CD4-positive, alpha-beta memory T cell (primary cell): ENCODE results near the gene RPL28. TPM values are rescaled to one million over a fixed set of nuclear protein-coding genes. Genes with fewer than 3 reads are reported as not detected.
A peak's percentile ranks its signal among the peaks of the same experiment; 100 is the strongest.
"Not testable (repeated sequence)": the region's sequence is repeated elsewhere in the genome, so short reads cannot be mapped to it uniquely, and the experiment has no call there.

Experiments used
- CTCF ChIA-PET: fragments of 350-600 bp; sonication (Branson Sonifier 250); formaldehyde crosslinking; loops from one replicate; lab custom pipeline; 2021; ENCODE audit warnings: inconsistent platforms; ENCODE audit not compliant: partially characterized antibody; lab: Charles Lee
- POLR2A ChIA-PET: fragments of 350-600 bp; sonication (Branson Sonifier 250); formaldehyde crosslinking; loops from one replicate; lab custom pipeline; 2021; ENCODE audit not compliant: partially characterized antibody; lab: Charles Lee
- DNase-seq, 5 donors: peaks; one replicate each; pipeline versions ENCODE4 v3.0.0 to v3.0.0-alpha.2; 2020 to 2022; ENCODE audit warnings: mixed read lengths in 1 of 5
- H3K27ac ChIP-seq: one replicate; pipeline ENCODE4 v1.7.0; 2013; ENCODE audit warnings: low read depth, low read length
- H3K27me3 ChIP-seq: 2 replicates; pipeline ENCODE4 v1.7.0; 2013; ENCODE audit warnings: mild to moderate bottlenecking, low read length, moderate library complexity; ENCODE audit not compliant: insufficient read depth
- H3K36me3 ChIP-seq: 2 replicates; pipeline ENCODE4 v1.7.0; 2013; ENCODE audit warnings: mild to moderate bottlenecking, low read length, moderate library complexity; ENCODE audit not compliant: insufficient read depth
- H3K4me1 ChIP-seq: 2 replicates; pipeline ENCODE4 v1.7.0; 2013; ENCODE audit warnings: mild to moderate bottlenecking, low read length, moderate library complexity; ENCODE audit not compliant: insufficient read depth
- H3K4me3 ChIP-seq, 2 donors: one replicate each; pipeline ENCODE4 v1.7.0; 2013; ENCODE audit warnings: low read length in 2 of 2, mild to moderate bottlenecking in 1 of 2
- H3K9me3 ChIP-seq, 2 donors: one replicate each; pipeline ENCODE4 v1.7.0; 2013; ENCODE audit warnings: low read length in 2 of 2, control low read depth in 1 of 2; ENCODE audit not compliant: control insufficient read depth in 1 of 2
- H3K27ac Mint-ChIP-seq, 7 donors: one replicate each; pipeline ENCODE4 v1.8.0; 2020 to 2021; ENCODE audit warnings: mixed read lengths in 7 of 7, mild to moderate bottlenecking in 6 of 7, inconsistent platforms in 3 of 7, moderate library complexity in 3 of 7
- H3K27me3 Mint-ChIP-seq, 2 donors: one replicate each; pipeline ENCODE4 v1.8.0; 2020 to 2021; ENCODE audit warnings: mixed read lengths in 2 of 2
- H3K36me3 Mint-ChIP-seq, 2 donors: one replicate each; pipeline ENCODE4 v1.8.0; 2020 to 2021; ENCODE audit warnings: mixed read lengths in 2 of 2, inconsistent platforms in 1 of 2, mild to moderate bottlenecking in 1 of 2
- H3K4me1 Mint-ChIP-seq, 4 donors: one replicate each; pipeline ENCODE4 v1.8.0; 2020 to 2021; ENCODE audit warnings: mixed read lengths in 4 of 4, mild to moderate bottlenecking in 1 of 4
- H3K4me3 Mint-ChIP-seq, 8 donors: one replicate each; pipeline ENCODE4 v1.8.0; 2020 to 2021; ENCODE audit warnings: mixed read lengths in 8 of 8, mild to moderate bottlenecking in 7 of 8, moderate library complexity in 6 of 8, inconsistent platforms in 3 of 8
- H3K9me3 Mint-ChIP-seq, 8 donors: one replicate each; pipeline ENCODE4 v1.8.0; 2020 to 2021; ENCODE audit warnings: mixed read lengths in 8 of 8, mild to moderate bottlenecking in 5 of 8, inconsistent platforms in 3 of 8, moderate library complexity in 1 of 8
- intact Hi-C: fragments of 100-400 bp; cut with micrococcal nuclease; formaldehyde crosslinking; loops from one replicate; pipeline ENCODE4 v1.15.1; 2023
- polyA plus RNA-seq, 2 donors: library from polyadenylated mRNA; unstranded; fragments of 300-500 nt; fragmentation: Illumina TruSeq; gene quantifications; one replicate each; pipeline ENCODE4 v1.2.3, GENCODE V29; 2021
- total RNA-seq, 2 experiments: library from RNA; stranded (reverse); gene quantifications; one replicate each; pipeline ENCODE4 v1.2.3, GENCODE V29; 2021

RPL28 gene
- total and polyA plus RNA-seq, 4 experiments from 2014 or later = 257 to 3,159 (median 1,960) TPM

DNA sequence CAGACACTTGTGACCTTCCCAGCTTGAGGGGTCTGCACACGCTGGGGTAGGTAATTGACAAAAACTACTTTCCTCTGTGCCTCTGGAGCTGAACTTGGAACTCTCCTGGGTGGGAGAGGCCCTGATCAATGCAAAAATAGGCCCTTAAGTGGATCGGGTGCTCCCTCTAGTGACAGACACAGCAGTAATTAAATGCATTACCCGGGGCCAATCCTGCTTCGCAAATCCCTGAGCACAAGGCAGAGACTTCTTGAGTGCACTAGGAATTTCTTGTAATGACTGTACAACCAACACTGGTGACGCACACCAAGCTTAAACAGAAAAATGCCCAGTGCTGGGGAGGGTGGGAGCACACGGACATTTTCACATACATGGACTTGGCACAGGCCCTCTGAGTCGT, 32.5 kb downstream of the RPL28 start:
- H3K4me3 ChIP-seq = no peak overlapping the region
- intact Hi-C loops = loop anchor here (1.0 kb wide), 3 partner anchors 116 to 206 kb away; no protein-coding TSS in a partner anchor
- peaks cover 9 to 29% (median 20%) of the 10 kb centered on the region in 4 donors for H3K4me1 Mint-ChIP-seq
- H3K9me3 ChIP-seq = no peaks in the 10 kb centered on the region
- ChIA-PET CTCF (interaction anchor here (1.2 to 6.3 kb wide), 11 partner anchors 10 to 331 kb away, joined by 3 to 41 read pairs (median 6); partner anchors contain the start of genes KMT5C and UBE2S), POLR2A (interaction anchor here (1.0 to 1.5 kb wide), 4 partner anchors 10 to 163 kb away, joined by 3 to 6 read pairs (median 4); partner anchors contain the start of genes RPL28 and UBE2S)
- H3K4me1 ChIP-seq = peaks cover 25% of the 10 kb centered on the region
- no peaks in the 10 kb centered on the region for H3K27me3 ChIP-seq
- H3K4me3 Mint-ChIP-seq = no peak overlapping the region
- H3K36me3 Mint-ChIP-seq = no peaks in the 10 kb centered on the region
- H3K27ac ChIP-seq = no peak overlapping the region
- peak; percentile 54 to 61 (median 60) for DNase-seq
- H3K27ac Mint-ChIP-seq = peak overlapping the region in 3 of 7 donors; percentile 48 to 74 (median 68)
- no peaks in the 10 kb centered on the region for H3K9me3 Mint-ChIP-seq
- no peaks in the 10 kb centered on the region for H3K36me3 ChIP-seq
- H3K27me3 Mint-ChIP-seq = peaks cover 0 to 3% of the 10 kb centered on the region in 2 donors

GRCh38 chr19:55419103-55419502, 33.4 kb downstream of the RPL28 start:
- POLR2A ChIA-PET = interaction anchor here (1.0 to 1.5 kb wide), 3 partner anchors 11 to 164 kb away, joined by 3 to 5 read pairs (median 3); partner anchors contain the start of gene UBE2S
- no peaks in the 10 kb centered on the region for H3K27me3 ChIP-seq
- H3K4me3 ChIP-seq = no peak overlapping the region
- Mint-ChIP-seq H3K4me1 (peaks cover 9 to 29% (median 20%) of the 10 kb centered on the region in 4 donors), H3K36me3 (no peaks in the 10 kb centered on the region), H3K4me3 (no peak overlapping the region), H3K9me3 (no peaks in the 10 kb centered on the region), H3K27me3 (peaks cover 0 to 3% of the 10 kb centered on the region in 2 donors), H3K27ac (no peak overlapping the region)
- H3K4me1 ChIP-seq = peaks cover 25% of the 10 kb centered on the region
- no peaks in the 10 kb centered on the region for H3K36me3 ChIP-seq
- CTCF ChIA-PET = interaction anchor here (1.1 to 6.3 kb wide), 9 partner anchors 11 to 331 kb away, joined by 3 to 41 read pairs (median 10); partner anchors contain the start of gene UBE2S
- H3K27ac ChIP-seq = no peak overlapping the region
- intact Hi-C loops = no loop called here
- no peak for DNase-seq
- no peaks in the 10 kb centered on the region for H3K9me3 ChIP-seq

- peaks cover 0 to 2% (median 0%) of the 10 kb centered on the region in 8 donors for H3K9me3 Mint-ChIP-seq
- H3K36me3 Mint-ChIP-seq = no peaks in the 10 kb centered on the region
- Histone ChIP-seq H3K4me1 (peaks cover 25% of the 10 kb centered on the region), H3K27me3 (no peaks in the 10 kb centered on the region), H3K4me3 (no peak overlapping the region), H3K36me3 (no peaks in the 10 kb centered on the region), H3K27ac (no peak overlapping the region), H3K9me3 (no peaks in the 10 kb centered on the region)
- ChIA-PET CTCF (interaction anchor here (0.7 to 6.3 kb wide), 8 partner anchors 11 to 332 kb away, joined by 3 to 41 read pairs (median 7); partner anchors contain the start of gene UBE2S), POLR2A (interaction anchor here (0.6 kb wide), 1 partner anchor 188 kb away, joined by 3 read pairs; no protein-coding TSS in a partner anchor)
- peaks cover 0 to 3% of the 10 kb centered on the region in 2 donors for H3K27me3 Mint-ChIP-seq
- DNase-seq = no peak
- H3K27ac Mint-ChIP-seq = no peak overlapping the region
- intact Hi-C loops = no loop called here
- peaks cover 9 to 29% (median 20%) of the 10 kb centered on the region in 4 donors for H3K4me1 Mint-ChIP-seq
- H3K4me3 Mint-ChIP-seq = peak overlapping the region in 3 of 8 donors; percentile 15 to 46 (median 43)
Observed at GRCh38 chr19:55419624-55420236, 34.0 kb downstream of the RPL28 start.

GRCh38 chr19:55421281-55421680, 35.5 kb downstream of the RPL28 start:
- intact Hi-C loops, H3K27ac ChIP-seq, H3K9me3 ChIP-seq, H3K27me3 Mint-ChIP-seq, H3K4me3 ChIP-seq, H3K9me3 Mint-ChIP-seq, H3K27me3 ChIP-seq, H3K36me3 Mint-ChIP-seq, H3K36me3 ChIP-seq: not testable (repeated sequence)
- CTCF ChIA-PET = interaction anchor here (1.1 to 6.3 kb wide), 3 partner anchors 37 to 281 kb away, joined by 3 to 41 read pairs (median 9); partner anchors contain the start of gene TMEM238
- peak; percentile 40 to 78 (median 56) for DNase-seq
- Mint-ChIP-seq H3K4me3 (peak overlapping the region; percentile 20 to 74 (median 63)), H3K27ac (peak overlapping the region; percentile 69 to 92 (median 83)), H3K4me1 (peaks cover 9 to 29% (median 20%) of the 10 kb centered on the region in 4 donors)
- H3K4me1 ChIP-seq = peaks cover 25% of the 10 kb centered on the region
- POLR2A ChIA-PET = interaction anchor here (0.9 to 1.9 kb wide), 3 partner anchors 13 to 37 kb away, joined by 3 to 10 read pairs (median 4); partner anchors contain the start of genes TMEM238 and UBE2S

DNA sequence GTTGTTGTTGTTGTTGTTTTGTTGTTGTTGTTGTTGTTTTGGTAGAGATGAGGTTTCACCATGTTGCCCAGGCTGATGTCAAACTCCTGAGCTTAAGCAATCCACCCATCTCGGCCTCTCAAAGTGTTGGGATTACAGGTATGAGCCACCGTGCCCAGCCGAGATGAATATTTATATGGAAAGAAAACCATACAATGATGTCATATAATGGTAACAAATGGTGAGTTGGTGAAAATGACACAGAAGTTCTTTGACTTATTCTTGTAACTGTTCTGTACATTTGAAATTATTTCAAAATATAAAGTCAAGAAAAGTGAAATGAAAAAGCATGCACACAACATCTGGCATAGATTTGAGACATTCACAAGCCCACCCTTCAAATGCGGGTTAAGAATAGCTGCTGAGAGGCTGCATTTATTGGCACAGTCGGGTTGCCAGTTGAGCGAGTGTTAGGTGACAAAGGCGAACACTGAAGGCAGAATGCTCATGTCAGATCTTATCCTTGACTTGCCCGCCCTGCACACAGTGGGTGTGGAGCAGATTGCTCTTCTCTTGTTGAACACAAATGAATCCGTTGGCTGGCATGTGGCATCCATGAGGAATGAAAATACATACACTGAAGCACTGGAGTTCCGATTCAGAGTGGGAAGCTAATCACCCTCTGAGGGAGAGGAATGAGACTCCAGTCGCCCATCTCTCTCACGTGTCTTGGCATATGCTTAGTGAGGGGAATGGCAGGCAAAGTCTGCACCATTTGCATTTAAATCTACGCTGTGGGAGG, 37.7 kb downstream of the RPL28 start:
- peaks cover 23% of the 10 kb centered on the region for H3K4me1 ChIP-seq
- no peak overlapping the region for H3K27ac ChIP-seq
- no peak overlapping the region for H3K4me3 ChIP-seq
- Mint-ChIP-seq H3K4me1 (peaks cover 9 to 23% (median 15%) of the 10 kb centered on the region in 4 donors), H3K27me3 (peaks cover 2 to 6% of the 10 kb centered on the region in 2 donors), H3K27ac (no peak overlapping the region), H3K36me3 (no peaks in the 10 kb centered on the region), H3K4me3 (no peak overlapping the region), H3K9me3 (peaks cover 0 to 3% (median 0%) of the 10 kb centered on the region in 8 donors)
- H3K36me3 ChIP-seq = no peaks in the 10 kb centered on the region
- POLR2A ChIA-PET = interaction anchor here (0.9 kb wide), 1 partner anchor 162 kb away, joined by 3 read pairs; no protein-coding TSS in a partner anchor
- DNase-seq = no peak
- no peaks in the 10 kb centered on the region for H3K27me3 ChIP-seq
- intact Hi-C loops = no loop called here
- CTCF ChIA-PET = interaction anchor here (0.6 kb wide), 1 partner anchor 294 kb away, joined by 3 read pairs; no protein-coding TSS in a partner anchor
- H3K9me3 ChIP-seq = no peaks in the 10 kb centered on the region

GRCh38 chr19:55424518-55424917, 38.8 kb downstream of the RPL28 start:
- CTCF ChIA-PET = no interaction called here
- Mint-ChIP-seq H3K9me3 (peaks cover 0 to 3% (median 0%) of the 10 kb centered on the region in 8 donors), H3K4me3 (no peak overlapping the region), H3K36me3 (no peaks in the 10 kb centered on the region), H3K27ac (peak overlapping the region in 1 of 7 donors; percentile 64), H3K27me3 (peaks cover 4 to 12% of the 10 kb centered on the region in 2 donors), H3K4me1 (peaks cover 9 to 22% (median 14%) of the 10 kb centered on the region in 4 donors)
- H3K27ac ChIP-seq = no peak overlapping the region
- H3K36me3 ChIP-seq = no peaks in the 10 kb centered on the region
- intact Hi-C loops = no loop called here
- peaks cover 21% of the 10 kb centered on the region for H3K4me1 ChIP-seq
- no peaks in the 10 kb centered on the region for H3K27me3 ChIP-seq
- DNase-seq = no peak
- no peak overlapping the region for H3K4me3 ChIP-seq
- POLR2A ChIA-PET = no interaction called here
- H3K9me3 ChIP-seq = no peaks in the 10 kb centered on the region
